ENCODE results near the gene MAGI1.

MAGI1 gene

GRCh38 chr3:65888196-65888595 is 150.5 kb downstream of the MAGI1 start:
- H3K27ac Mint-ChIP-seq: no peak overlapping the region
- DNase-seq (ENCODE audit: low spot score in 2 of 2) (no peak), ATAC-seq (no peak)
- H3K4me3 Mint-ChIP-seq: no peak overlapping the region
- no peaks in the 10 kb centered on the region for H3K4me1 Mint-ChIP-seq
- peaks cover 5% of the 10 kb centered on the region for H3K9me3 Mint-ChIP-seq
- no peaks in the 10 kb centered on the region for H3K36me3 Mint-ChIP-seq

- Mint-ChIP-seq H3K4me3 (no peak overlapping the region), H3K27ac (no peak overlapping the region), H3K9me3 (peaks cover 5% of the 10 kb centered on the region), H3K4me1 (no peaks in the 10 kb centered on the region), H3K36me3 (no peaks in the 10 kb centered on the region)
- DNase-seq (ENCODE audit: low spot score in 2 of 2) (no peak), ATAC-seq (no peak)
Measured at GRCh38 chr3:65886391-65886790, 152.3 kb downstream of the MAGI1 start.

GRCh38 chr3:65884071-65884470 is 154.6 kb downstream of the MAGI1 start:
- Mint-ChIP-seq H3K4me1 (no peaks in the 10 kb centered on the region), H3K36me3 (no peaks in the 10 kb centered on the region), H3K4me3 (no peak overlapping the region), H3K9me3 (peaks cover 3% of the 10 kb centered on the region), H3K27ac (no peak overlapping the region)
- DNase-seq (ENCODE audit: low spot score in 2 of 2) (no peak), ATAC-seq (no peak)

GRCh38 chr3:65883613-65884012 is 155.1 kb downstream of the MAGI1 start:
- Mint-ChIP-seq H3K9me3 (peaks cover 3% of the 10 kb centered on the region), H3K36me3 (no peaks in the 10 kb centered on the region), H3K27ac (no peak overlapping the region), H3K4me1 (no peaks in the 10 kb centered on the region), H3K4me3 (no peak overlapping the region)
- ATAC-seq (no peak), DNase-seq (ENCODE audit: low spot score in 2 of 2) (no peak)

- no peak overlapping the region for H3K27ac Mint-ChIP-seq
Measured at GRCh38 chr3:65880350-65880749, 158.4 kb downstream of the MAGI1 start.

GRCh38 chr3:65879372-65879771 is 159.3 kb downstream of the MAGI1 start:
- ATAC-seq (no peak), DNase-seq (ENCODE audit: low spot score in 2 of 2) (no peak)
- no peak overlapping the region for H3K4me3 Mint-ChIP-seq
- no peaks in the 10 kb centered on the region for H3K4me1 Mint-ChIP-seq
- H3K36me3 Mint-ChIP-seq: no peaks in the 10 kb centered on the region
- H3K27ac Mint-ChIP-seq: no peak overlapping the region
- no peaks in the 10 kb centered on the region for H3K9me3 Mint-ChIP-seq

More at GRCh38 chr3:65880350-65880749, 158.4 kb downstream of the MAGI1 start:
- DNase-seq (ENCODE audit: low spot score in 2 of 2) (no peak), ATAC-seq (no peak)
- Mint-ChIP-seq H3K36me3 (no peaks in the 10 kb centered on the region), H3K4me3 (no peak overlapping the region), H3K4me1 (no peaks in the 10 kb centered on the region), H3K9me3 (no peaks in the 10 kb centered on the region)

GRCh38 chr3:65878831-65879230 is 159.9 kb downstream of the MAGI1 start:
- Mint-ChIP-seq H3K9me3 (no peaks in the 10 kb centered on the region), H3K4me3 (no peak overlapping the region), H3K4me1 (no peaks in the 10 kb centered on the region), H3K36me3 (no peaks in the 10 kb centered on the region), H3K27ac (no peak overlapping the region)
- DNase-seq (ENCODE audit: low spot score in 2 of 2): no peak
- no peak for ATAC-seq

GRCh38 chr3:65877160-65877559 is 161.6 kb downstream of the MAGI1 start:
- ATAC-seq (no peak), DNase-seq (ENCODE audit: low spot score in 2 of 2) (no peak)
- Mint-ChIP-seq H3K9me3 (no peaks in the 10 kb centered on the region), H3K36me3 (no peaks in the 10 kb centered on the region), H3K4me1 (no peaks in the 10 kb centered on the region), H3K27ac (no peak overlapping the region), H3K4me3 (no peak overlapping the region)

- ATAC-seq (no peak), DNase-seq (ENCODE audit: low spot score in 2 of 2) (no peak)
- Mint-ChIP-seq H3K4me1 (no peaks in the 10 kb centered on the region), H3K9me3 (peaks cover 3% of the 10 kb centered on the region), H3K36me3 (no peaks in the 10 kb centered on the region), H3K27ac (no peak overlapping the region), H3K4me3 (no peak overlapping the region)
Measured at GRCh38 chr3:65876028-65876420, 162.7 kb downstream of the MAGI1 start.

- DNase-seq (ENCODE audit: low spot score in 2 of 2): no peak
Measured at GRCh38 chr3:65875393-65876027, 163.2 kb downstream of the MAGI1 start.

GRCh38 chr3:65873869-65874268 is 164.8 kb downstream of the MAGI1 start:
- Mint-ChIP-seq H3K9me3 (peaks cover 3% of the 10 kb centered on the region), H3K4me1 (no peaks in the 10 kb centered on the region), H3K36me3 (no peaks in the 10 kb centered on the region)

More at GRCh38 chr3:65875393-65876027, 163.2 kb downstream of the MAGI1 start:
- Mint-ChIP-seq H3K4me3 (no peak overlapping the region), H3K27ac (no peak overlapping the region), H3K9me3 (peaks cover 3% of the 10 kb centered on the region), H3K4me1 (no peaks in the 10 kb centered on the region), H3K36me3 (no peaks in the 10 kb centered on the region)
- ATAC-seq: no peak

GRCh38 chr3:65873028-65873427 is 165.7 kb downstream of the MAGI1 start:
- DNase-seq (ENCODE audit: low spot score in 2 of 2) (no peak), ATAC-seq (no peak)
- Mint-ChIP-seq H3K36me3 (no peaks in the 10 kb centered on the region), H3K27ac (no peak overlapping the region), H3K4me1 (no peaks in the 10 kb centered on the region), H3K9me3 (peaks cover 3% of the 10 kb centered on the region), H3K4me3 (no peak overlapping the region)

More at GRCh38 chr3:65873869-65874268, 164.8 kb downstream of the MAGI1 start:
- DNase-seq (ENCODE audit: low spot score in 2 of 2): no peak
- H3K4me3 Mint-ChIP-seq: no peak overlapping the region
- no peak for ATAC-seq
- H3K27ac Mint-ChIP-seq: no peak overlapping the region

- ATAC-seq: no peak
- H3K4me3 Mint-ChIP-seq: no peak overlapping the region
Measured at GRCh38 chr3:65871305-65872141, 167.2 kb downstream of the MAGI1 start.

GRCh38 chr3:65869798-65870197 is 168.9 kb downstream of the MAGI1 start:
- H3K36me3 Mint-ChIP-seq: no peaks in the 10 kb centered on the region
- ATAC-seq: no peak

More at GRCh38 chr3:65871305-65872141, 167.2 kb downstream of the MAGI1 start:
- H3K27ac Mint-ChIP-seq: no peak overlapping the region
- peaks cover 3% of the 10 kb centered on the region for H3K9me3 Mint-ChIP-seq
- H3K4me1 Mint-ChIP-seq: no peaks in the 10 kb centered on the region
- no peaks in the 10 kb centered on the region for H3K36me3 Mint-ChIP-seq
- no peak for DNase-seq (ENCODE audit: low spot score in 2 of 2)

GRCh38 chr3:65867463-65868210 is 171.1 kb downstream of the MAGI1 start:
- Mint-ChIP-seq H3K4me1 (no peaks in the 10 kb centered on the region), H3K4me3 (no peak overlapping the region), H3K9me3 (peaks cover 6% of the 10 kb centered on the region), H3K27ac (no peak overlapping the region), H3K36me3 (no peaks in the 10 kb centered on the region)
- DNase-seq (ENCODE audit: low spot score in 2 of 2) (no peak), ATAC-seq (no peak)

More at GRCh38 chr3:65869798-65870197, 168.9 kb downstream of the MAGI1 start:
- DNase-seq (ENCODE audit: low spot score in 2 of 2): no peak
- no peak overlapping the region for H3K4me3 Mint-ChIP-seq
- no peaks in the 10 kb centered on the region for H3K4me1 Mint-ChIP-seq
- peaks cover 3% of the 10 kb centered on the region for H3K9me3 Mint-ChIP-seq
- H3K27ac Mint-ChIP-seq: no peak overlapping the region
